ENCODE data around the gene COL4A6.
A peak's percentile ranks its signal among the peaks of the same experiment; 100 is the strongest.

COL4A6 gene

GRCh38 chrX:108165383-108166111 is 272.7 kb downstream of the COL4A6 start:
- no peaks in the 10 kb centered on the region for H3K36me3 Mint-ChIP-seq (ENCODE audit: low read depth)
- DNase-seq: no peak
- H3K27me3 Mint-ChIP-seq: no peaks in the 10 kb centered on the region
- H3K27ac Mint-ChIP-seq: no peak overlapping the region
- H3K4me3 Mint-ChIP-seq: no peak overlapping the region
- no peaks in the 10 kb centered on the region for H3K9me3 Mint-ChIP-seq
- no peaks in the 10 kb centered on the region for H3K4me1 Mint-ChIP-seq (ENCODE audit: low read depth)

- H3K9me3 Mint-ChIP-seq: no peaks in the 10 kb centered on the region
These were observed 274.7 kb downstream of the COL4A6 start for GRCh38 chrX:108163333-108164082.

GRCh38 chrX:108162265-108162664 is 276.0 kb downstream of the COL4A6 start:
- Mint-ChIP-seq H3K4me3 (no peak overlapping the region), H3K27ac (no peak overlapping the region), H3K4me1 (ENCODE audit: low read depth) (no peaks in the 10 kb centered on the region), H3K36me3 (ENCODE audit: low read depth) (no peaks in the 10 kb centered on the region), H3K9me3 (no peaks in the 10 kb centered on the region), H3K27me3 (no peaks in the 10 kb centered on the region)
- DNase-seq: no peak

More at GRCh38 chrX:108163333-108164082, 274.7 kb downstream of the COL4A6 start:
- H3K4me1 Mint-ChIP-seq (ENCODE audit: low read depth): no peaks in the 10 kb centered on the region
- no peak overlapping the region for H3K27ac Mint-ChIP-seq
- H3K4me3 Mint-ChIP-seq: no peak overlapping the region
- H3K36me3 Mint-ChIP-seq (ENCODE audit: low read depth): no peaks in the 10 kb centered on the region
- no peaks in the 10 kb centered on the region for H3K27me3 Mint-ChIP-seq
- no peak for DNase-seq

- Mint-ChIP-seq H3K27me3 (no peaks in the 10 kb centered on the region), H3K36me3 (ENCODE audit: low read depth) (no peaks in the 10 kb centered on the region), H3K4me1 (ENCODE audit: low read depth) (no peaks in the 10 kb centered on the region), H3K9me3 (no peaks in the 10 kb centered on the region), H3K4me3 (no peak overlapping the region), H3K27ac (no peak overlapping the region)
- DNase-seq: no peak
These were observed 277.9 kb downstream of the COL4A6 start for GRCh38 chrX:108160309-108160708.

GRCh38 chrX:108159028-108159670 is 279.1 kb downstream of the COL4A6 start:
- H3K4me3 Mint-ChIP-seq: no peak overlapping the region
- no peak overlapping the region for H3K27ac Mint-ChIP-seq
- H3K27me3 Mint-ChIP-seq: no peaks in the 10 kb centered on the region
- DNase-seq: no peak
- no peaks in the 10 kb centered on the region for H3K9me3 Mint-ChIP-seq
- H3K36me3 Mint-ChIP-seq (ENCODE audit: low read depth): peaks cover under 1% of the 10 kb centered on the region
- H3K4me1 Mint-ChIP-seq (ENCODE audit: low read depth): no peaks in the 10 kb centered on the region

GRCh38 chrX:108157628-108158027 is 280.6 kb downstream of the COL4A6 start:
- Mint-ChIP-seq H3K9me3 (no peaks in the 10 kb centered on the region), H3K4me1 (ENCODE audit: low read depth) (no peaks in the 10 kb centered on the region), H3K27ac (no peak overlapping the region), H3K4me3 (no peak overlapping the region), H3K27me3 (no peaks in the 10 kb centered on the region), H3K36me3 (ENCODE audit: low read depth) (peaks cover 8% of the 10 kb centered on the region)
- no peak for DNase-seq

- peaks cover 10% of the 10 kb centered on the region for H3K36me3 Mint-ChIP-seq (ENCODE audit: low read depth)
- H3K9me3 Mint-ChIP-seq: no peaks in the 10 kb centered on the region
- H3K4me3 Mint-ChIP-seq: no peak overlapping the region
- no peak for DNase-seq
- no peaks in the 10 kb centered on the region for H3K27me3 Mint-ChIP-seq
- H3K4me1 Mint-ChIP-seq (ENCODE audit: low read depth): no peaks in the 10 kb centered on the region
- H3K27ac Mint-ChIP-seq: no peak overlapping the region
These were observed 281.2 kb downstream of the COL4A6 start for GRCh38 chrX:108156934-108157466.

- Mint-ChIP-seq H3K9me3 (no peaks in the 10 kb centered on the region), H3K27me3 (peaks cover 3% of the 10 kb centered on the region), H3K4me1 (ENCODE audit: low read depth) (no peaks in the 10 kb centered on the region), H3K4me3 (no peak overlapping the region), H3K27ac (no peak overlapping the region), H3K36me3 (ENCODE audit: low read depth) (peaks cover 15% of the 10 kb centered on the region)
- DNase-seq: no peak
These were observed 282.1 kb downstream of the COL4A6 start for GRCh38 chrX:108156082-108156481.

- no peak overlapping the region for H3K4me3 Mint-ChIP-seq
- no peaks in the 10 kb centered on the region for H3K9me3 Mint-ChIP-seq
- peak overlapping the region; percentile 47 for H3K27ac Mint-ChIP-seq
- H3K36me3 Mint-ChIP-seq (ENCODE audit: low read depth): peaks cover 45% of the 10 kb centered on the region
- H3K4me1 Mint-ChIP-seq (ENCODE audit: low read depth): peaks cover 11% of the 10 kb centered on the region
- DNase-seq: no peak
- peaks cover 12% of the 10 kb centered on the region for H3K27me3 Mint-ChIP-seq
These were observed 289.7 kb downstream of the COL4A6 start for GRCh38 chrX:108148524-108148923.

GRCh38 chrX:108138814-108139702 is 299.2 kb downstream of the COL4A6 start:
- no peaks in the 10 kb centered on the region for H3K4me1 Mint-ChIP-seq (ENCODE audit: low read depth)
- no peak overlapping the region for H3K27ac Mint-ChIP-seq
- no peaks in the 10 kb centered on the region for H3K9me3 Mint-ChIP-seq
- H3K36me3 Mint-ChIP-seq (ENCODE audit: low read depth): peaks cover 52% of the 10 kb centered on the region
- no peak overlapping the region for H3K4me3 Mint-ChIP-seq
- no peak for DNase-seq
- peaks cover 26% of the 10 kb centered on the region for H3K27me3 Mint-ChIP-seq

GRCh38 chrX:108134724-108135123 is 303.5 kb downstream of the COL4A6 start:
- no peak overlapping the region for H3K27ac Mint-ChIP-seq
- no peaks in the 10 kb centered on the region for H3K9me3 Mint-ChIP-seq
- no peaks in the 10 kb centered on the region for H3K4me1 Mint-ChIP-seq (ENCODE audit: low read depth)
- no peak for DNase-seq
- no peak overlapping the region for H3K4me3 Mint-ChIP-seq
- peaks cover 67% of the 10 kb centered on the region for H3K36me3 Mint-ChIP-seq (ENCODE audit: low read depth)
- H3K27me3 Mint-ChIP-seq: peaks cover 25% of the 10 kb centered on the region

- no peaks in the 10 kb centered on the region for H3K4me1 Mint-ChIP-seq (ENCODE audit: low read depth)
- no peak overlapping the region for H3K4me3 Mint-ChIP-seq
- no peak for DNase-seq
- H3K36me3 Mint-ChIP-seq (ENCODE audit: low read depth): peaks cover 57% of the 10 kb centered on the region
- no peak overlapping the region for H3K27ac Mint-ChIP-seq
- peaks cover 19% of the 10 kb centered on the region for H3K27me3 Mint-ChIP-seq
- H3K9me3 Mint-ChIP-seq: no peaks in the 10 kb centered on the region
These were observed 305.3 kb downstream of the COL4A6 start for GRCh38 chrX:108132876-108133275.

GRCh38 chrX:108132034-108132433 is 306.2 kb downstream of the COL4A6 start:
- H3K27ac Mint-ChIP-seq: no peak overlapping the region
- H3K4me3 Mint-ChIP-seq: no peak overlapping the region
- H3K4me1 Mint-ChIP-seq (ENCODE audit: low read depth): no peaks in the 10 kb centered on the region
- DNase-seq: no peak
- H3K36me3 Mint-ChIP-seq (ENCODE audit: low read depth): peaks cover 59% of the 10 kb centered on the region
- peaks cover 19% of the 10 kb centered on the region for H3K27me3 Mint-ChIP-seq
- H3K9me3 Mint-ChIP-seq: no peaks in the 10 kb centered on the region

- peaks cover 63% of the 10 kb centered on the region for H3K36me3 Mint-ChIP-seq (ENCODE audit: low read depth)
- peaks cover 19% of the 10 kb centered on the region for H3K27me3 Mint-ChIP-seq
- no peak overlapping the region for H3K4me3 Mint-ChIP-seq
- DNase-seq: no peak
- no peaks in the 10 kb centered on the region for H3K9me3 Mint-ChIP-seq
- no peak overlapping the region for H3K27ac Mint-ChIP-seq
- H3K4me1 Mint-ChIP-seq (ENCODE audit: low read depth): no peaks in the 10 kb centered on the region
These were observed 306.8 kb downstream of the COL4A6 start for GRCh38 chrX:108131471-108131870.
